ENCODE data around the gene TEAD2.

Gene TEAD2

GRCh38 chr19:49362048-49362928 is at the start of gene TEAD2:
Gene TEAD2 (minus strand): TSS chr19:49362416. CDS start chr19:49360075, 2,341 bp downstream.
- DNase-seq: peak; percentile 41

DNA sequence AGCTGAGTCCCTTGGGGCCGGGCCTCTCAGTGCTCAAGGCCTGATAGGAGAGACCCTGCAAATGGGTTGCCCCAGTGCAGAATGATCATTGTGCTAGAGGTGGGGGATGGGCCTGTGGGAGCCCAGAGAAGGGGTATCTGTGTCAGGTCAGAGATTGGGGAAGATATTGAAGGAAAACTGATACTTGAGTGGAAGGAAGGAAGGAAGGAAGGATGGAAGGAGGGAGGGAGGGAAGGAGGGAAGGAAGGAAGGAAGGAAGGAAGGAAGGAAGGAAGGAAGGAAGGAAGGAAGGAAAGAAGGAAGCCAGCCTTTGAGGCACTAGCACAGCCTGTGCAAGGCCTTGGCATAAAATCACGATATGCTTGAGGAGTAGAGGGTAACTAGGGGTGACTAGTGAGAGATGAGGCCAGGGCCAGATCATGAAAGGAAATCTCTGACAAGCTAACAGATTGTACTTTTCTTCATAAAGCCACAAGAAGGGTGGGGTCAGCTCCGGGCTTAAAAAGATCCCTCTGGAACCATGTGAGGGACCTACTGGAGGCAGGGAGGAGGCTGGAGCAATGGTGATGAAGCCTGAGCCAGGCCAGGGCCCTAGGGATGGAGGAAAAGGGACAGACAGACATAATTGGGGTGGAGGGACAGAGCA is 49.6 kb upstream of the TEAD2 start:
- no peak for DNase-seq

DNA sequence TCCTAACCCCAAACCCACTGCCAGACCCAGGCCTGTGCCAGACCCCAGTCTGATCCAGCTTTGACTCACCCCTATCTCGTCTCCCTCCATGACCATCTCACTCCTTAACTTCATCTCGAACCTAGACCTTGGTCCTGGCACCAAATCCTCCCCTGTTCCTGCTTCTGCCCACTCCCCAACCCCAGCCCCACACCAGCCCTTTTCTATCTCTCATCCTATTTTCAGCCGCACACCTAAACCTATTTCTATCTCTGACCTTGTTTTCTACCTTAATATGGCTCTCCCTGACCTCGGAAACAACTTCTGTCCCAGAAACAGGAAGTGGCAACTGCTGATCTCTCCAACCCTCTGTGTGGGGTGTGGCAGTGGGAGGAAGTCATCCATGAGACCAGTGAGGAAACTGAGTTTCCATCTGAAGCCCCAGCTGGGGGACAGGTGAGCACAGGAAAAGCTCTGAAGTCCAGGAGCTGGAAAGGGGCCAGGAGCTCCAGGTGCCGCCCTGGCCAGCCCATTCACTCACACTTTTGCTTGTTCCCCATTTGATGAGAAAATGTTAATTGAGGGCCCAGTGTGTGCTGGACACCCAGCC is 47.3 kb upstream of the TEAD2 start:
- DNase-seq: no peak

DNA sequence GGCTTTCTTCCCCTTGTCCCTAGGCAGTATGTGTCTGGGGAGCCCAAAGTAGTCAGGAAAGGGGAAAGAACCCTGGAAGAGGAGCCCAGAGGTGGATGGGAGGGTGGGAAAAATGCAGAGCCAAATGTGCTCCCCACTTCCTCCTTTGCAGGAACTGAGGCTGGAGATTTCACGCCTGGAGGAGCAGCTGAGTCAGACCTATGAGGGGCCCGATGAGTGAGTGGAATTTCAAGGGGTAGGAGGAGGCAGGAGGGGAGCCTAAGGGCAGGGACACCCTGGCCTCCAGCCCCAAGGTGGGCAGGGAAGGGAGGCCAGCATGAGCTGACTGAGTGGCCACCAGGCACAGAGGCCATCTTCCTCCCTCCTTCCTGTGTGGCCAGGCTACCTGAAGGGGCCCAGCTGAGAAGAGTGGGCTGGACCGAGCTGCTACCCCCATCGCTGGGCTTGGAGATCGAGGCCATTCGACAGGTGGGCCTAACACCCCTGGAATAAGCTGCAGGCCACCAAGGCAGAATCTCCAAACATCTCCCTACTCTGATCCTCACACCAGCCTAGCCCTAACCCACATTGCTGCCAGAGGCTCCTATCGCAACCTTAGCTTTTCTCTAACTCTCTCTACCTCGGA is 46.7 kb upstream of the TEAD2 start:
- DNase-seq: peak; percentile 18

DNA sequence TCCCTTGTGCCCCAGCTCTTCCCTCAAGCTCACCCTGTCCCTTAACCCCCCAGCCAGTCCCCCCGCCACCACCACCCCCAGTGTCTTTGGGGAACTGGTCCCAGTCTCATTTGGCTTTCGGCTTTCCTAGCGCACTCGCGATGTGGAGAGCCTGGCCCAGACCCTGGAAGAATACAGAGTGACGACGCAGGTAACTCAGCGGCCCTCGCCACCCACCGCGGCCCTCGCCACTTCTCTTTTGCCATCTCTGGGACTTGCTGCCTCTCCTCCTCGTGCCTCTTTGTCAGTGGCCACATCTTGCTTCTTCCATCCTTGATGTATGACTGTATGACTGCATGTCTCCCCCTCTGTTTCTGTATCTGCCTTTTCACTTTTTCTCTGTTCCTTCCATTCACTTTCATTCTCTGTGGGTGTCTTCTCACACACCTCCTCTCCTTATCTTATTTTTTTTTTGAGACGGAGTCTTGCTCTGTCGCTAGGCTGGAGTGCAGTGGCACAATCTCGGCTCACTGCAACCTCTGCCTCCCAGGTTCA is 45.3 kb upstream of the TEAD2 start:
- DNase-seq: no peak

- DNase-seq: no peak
Observed at GRCh38 chr19:49407079-49407478, 44.9 kb upstream of the TEAD2 start.

- no peak for DNase-seq
Observed at GRCh38 chr19:49403404-49404187, 41.4 kb upstream of the TEAD2 start.

- DNase-seq: peak; percentile 55
Observed at GRCh38 chr19:49400029-49400428, 37.8 kb upstream of the TEAD2 start.

DNA sequence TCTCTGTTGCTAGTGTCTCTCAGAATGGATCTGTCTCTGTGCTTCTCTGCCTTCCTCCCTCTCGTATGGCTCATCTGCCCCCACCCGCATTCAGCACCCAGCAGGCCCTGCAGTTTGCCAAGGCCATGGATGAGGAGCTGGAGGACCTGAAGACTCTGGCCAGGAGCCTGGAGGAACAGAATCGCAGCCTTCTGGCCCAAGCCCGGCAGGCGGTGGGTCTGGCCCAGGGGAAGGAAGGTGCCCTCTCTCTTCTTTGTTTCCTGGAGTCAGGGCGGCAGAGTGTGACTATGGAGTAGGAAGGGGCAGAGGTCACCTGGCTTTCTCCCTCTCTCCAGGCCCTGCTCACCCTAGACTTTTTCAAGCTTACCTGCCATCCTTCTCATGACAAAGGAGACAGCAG is 36.7 kb upstream of the TEAD2 start:
- DNase-seq: no peak

GRCh38 chr19:49398001-49398615 is 35.9 kb upstream of the TEAD2 start:
- no peak for DNase-seq

DNA sequence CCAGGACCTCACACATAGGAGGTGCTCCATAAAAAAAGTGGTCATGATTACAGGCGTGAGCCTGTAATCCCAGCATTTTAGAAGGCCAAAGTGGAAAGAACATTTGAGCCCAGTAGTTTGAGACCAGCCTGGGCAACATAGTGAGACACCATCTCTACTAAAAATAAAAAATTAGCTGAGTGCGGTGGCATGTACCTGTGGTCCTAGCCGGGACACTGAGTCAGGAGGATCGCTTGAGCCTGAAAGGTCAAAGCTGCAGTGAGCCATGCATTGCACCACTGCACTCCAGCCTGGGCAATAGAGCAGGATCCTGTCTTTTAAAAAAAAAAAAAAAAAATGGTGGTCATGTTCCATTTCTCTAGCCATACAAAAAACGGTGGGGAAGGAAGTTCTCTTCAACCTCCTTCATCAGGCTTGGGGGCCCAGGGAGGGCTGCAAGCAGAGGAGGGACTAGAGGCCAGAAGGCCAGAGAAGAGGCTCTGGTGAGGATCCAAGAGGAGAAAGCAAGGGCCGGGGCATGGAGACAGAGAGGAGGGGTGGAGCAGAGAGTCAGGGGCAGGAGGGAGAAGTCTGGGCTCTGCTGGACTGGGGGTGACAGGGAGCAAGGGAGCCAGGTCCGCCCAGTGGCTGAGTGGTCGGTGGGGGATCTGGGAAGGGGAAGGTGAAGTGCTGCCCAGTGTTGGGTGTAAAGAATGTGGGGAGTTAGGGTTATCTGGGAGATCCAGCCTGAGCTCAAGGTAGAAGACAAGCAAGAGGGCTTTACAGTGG is 34.7 kb upstream of the TEAD2 start:
- DNase-seq: no peak

- no peak for DNase-seq
Observed at GRCh38 chr19:49395581-49396407, 33.6 kb upstream of the TEAD2 start.

DNA sequence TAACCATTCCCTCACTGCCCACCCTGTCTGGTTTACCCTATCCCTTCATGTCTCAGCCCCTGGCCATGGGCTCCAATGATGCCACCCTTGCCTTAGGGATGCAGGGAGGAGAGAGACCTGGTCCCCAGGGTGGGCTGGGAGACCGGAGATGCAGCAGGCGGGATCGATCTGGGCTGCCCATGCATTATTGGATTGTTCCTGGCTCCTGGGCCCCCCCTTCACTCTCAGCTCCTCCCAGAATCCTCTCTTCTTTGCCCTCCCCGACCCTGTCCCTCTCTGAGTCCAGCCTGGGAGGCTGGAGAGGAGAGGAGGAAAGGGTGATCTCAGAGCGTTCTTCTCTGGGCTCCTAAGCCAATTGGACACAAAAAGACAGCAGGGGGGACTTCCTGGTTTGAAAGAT is 31.7 kb upstream of the TEAD2 start:
- no peak for DNase-seq

GRCh38 chr19:49391581-49392399 is 29.6 kb upstream of the TEAD2 start:
- peak; percentile 47 for DNase-seq

GRCh38 chr19:49390929-49391359 is 28.7 kb upstream of the TEAD2 start:
- DNase-seq: no peak

- no peak for DNase-seq
Observed at GRCh38 chr19:49390131-49390928, 28.1 kb upstream of the TEAD2 start.

GRCh38 chr19:49389406-49389805 is 27.2 kb upstream of the TEAD2 start:
- no peak for DNase-seq

- DNase-seq: no peak
Observed at GRCh38 chr19:49387936-49388372, 25.7 kb upstream of the TEAD2 start, which contains the start of gene KASH5. Gene KASH5 (plus strand): TSS chr19:49388249. CDS start chr19:49390884, 2,635 bp downstream.
